Measurements from ENCODE around the gene CD6.

- TF ChIP-seq YY1 (IDR thresholded peaks at IDR 0.05; ENCODE audit: insufficient read depth, insufficient read length) = no peak
- no peak for TF ChIP-seq ZNF274 (IDR thresholded peaks at IDR 0.05; ENCODE audit: low read depth, low read length)
Measured at GRCh38 chr11:61061081-61061826, 89.8 kb downstream of the CD6 start.
